ENCODE data around the gene TMEM131L.
"Not testable (repeated sequence)": the region's sequence is repeated elsewhere in the genome, so short reads cannot be mapped to it uniquely, and the experiment has no call there.

TMEM131L gene

GRCh38 chr4:153481478-153481877 is 15.3 kb downstream of the TMEM131L start:
- no peak for DNase-seq

DNA sequence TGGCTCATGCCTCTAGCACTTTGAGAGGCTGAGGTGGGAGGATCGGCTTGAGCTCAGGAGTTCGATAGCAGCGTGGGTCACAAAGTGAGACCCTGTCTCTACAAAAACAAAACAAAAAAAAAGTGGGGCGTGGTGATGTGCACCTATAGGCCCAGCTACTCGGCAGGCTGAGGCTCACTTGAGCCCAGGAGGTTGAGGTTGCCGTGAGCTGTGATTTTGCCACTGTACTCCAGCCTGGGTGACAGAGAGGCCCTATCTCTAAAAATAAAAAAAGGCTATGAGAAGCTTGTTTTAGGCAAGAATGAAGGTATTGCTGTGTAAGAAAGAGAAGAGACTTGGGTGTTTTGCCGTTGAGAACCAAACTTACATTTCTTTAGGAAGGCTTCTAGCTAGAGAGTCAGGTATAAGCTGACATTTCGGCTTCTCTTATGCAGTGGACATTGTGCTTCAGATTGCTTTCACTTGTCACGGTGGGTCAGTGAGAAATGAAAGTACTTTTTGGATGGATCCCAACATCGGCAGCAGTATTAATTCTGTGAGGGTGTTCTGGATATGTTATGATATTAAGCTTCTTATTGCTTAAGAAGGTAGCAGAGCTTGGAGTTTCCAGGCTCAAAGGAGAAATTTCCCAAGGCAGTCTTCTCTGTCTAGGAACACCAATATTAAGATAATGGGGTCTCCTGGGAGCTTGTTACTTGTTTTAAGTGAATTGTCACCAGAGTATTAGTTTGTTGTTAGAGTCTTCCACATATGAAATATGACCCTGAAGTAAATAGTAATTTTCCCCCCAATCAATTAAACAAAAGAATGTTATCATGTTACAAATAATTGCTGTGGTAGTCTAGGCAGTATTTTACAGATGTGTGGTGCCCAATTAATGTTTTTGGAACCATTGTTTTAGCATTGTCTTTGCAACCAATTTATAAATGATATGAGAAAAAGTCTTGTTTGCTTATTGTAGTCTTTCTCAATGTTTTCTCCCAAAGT is 17.6 kb downstream of the TMEM131L start:
- DNase-seq = no peak

DNA sequence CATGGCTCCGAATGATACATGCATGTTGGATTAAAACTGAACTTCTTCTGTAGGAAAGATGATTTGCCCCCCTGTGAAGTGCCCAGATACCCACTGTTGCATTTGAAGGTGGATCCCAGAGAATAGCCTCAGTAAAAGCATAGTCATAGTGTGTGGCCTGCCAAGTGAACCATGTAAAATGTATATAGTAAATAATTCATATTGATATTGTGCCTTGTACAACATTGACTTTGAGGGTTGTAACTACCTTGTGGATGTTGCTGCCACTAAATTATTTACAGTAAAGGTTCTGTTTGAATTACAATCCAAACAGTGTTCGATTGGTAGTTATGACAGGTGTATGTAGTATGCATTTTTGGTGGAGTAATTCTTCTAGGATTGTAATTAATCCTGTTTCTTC is 19.2 kb downstream of the TMEM131L start:
- DNase-seq = no peak

- DNase-seq = no peak
Measured at GRCh38 chr4:153485860-153486259, 19.7 kb downstream of the TMEM131L start.

DNA sequence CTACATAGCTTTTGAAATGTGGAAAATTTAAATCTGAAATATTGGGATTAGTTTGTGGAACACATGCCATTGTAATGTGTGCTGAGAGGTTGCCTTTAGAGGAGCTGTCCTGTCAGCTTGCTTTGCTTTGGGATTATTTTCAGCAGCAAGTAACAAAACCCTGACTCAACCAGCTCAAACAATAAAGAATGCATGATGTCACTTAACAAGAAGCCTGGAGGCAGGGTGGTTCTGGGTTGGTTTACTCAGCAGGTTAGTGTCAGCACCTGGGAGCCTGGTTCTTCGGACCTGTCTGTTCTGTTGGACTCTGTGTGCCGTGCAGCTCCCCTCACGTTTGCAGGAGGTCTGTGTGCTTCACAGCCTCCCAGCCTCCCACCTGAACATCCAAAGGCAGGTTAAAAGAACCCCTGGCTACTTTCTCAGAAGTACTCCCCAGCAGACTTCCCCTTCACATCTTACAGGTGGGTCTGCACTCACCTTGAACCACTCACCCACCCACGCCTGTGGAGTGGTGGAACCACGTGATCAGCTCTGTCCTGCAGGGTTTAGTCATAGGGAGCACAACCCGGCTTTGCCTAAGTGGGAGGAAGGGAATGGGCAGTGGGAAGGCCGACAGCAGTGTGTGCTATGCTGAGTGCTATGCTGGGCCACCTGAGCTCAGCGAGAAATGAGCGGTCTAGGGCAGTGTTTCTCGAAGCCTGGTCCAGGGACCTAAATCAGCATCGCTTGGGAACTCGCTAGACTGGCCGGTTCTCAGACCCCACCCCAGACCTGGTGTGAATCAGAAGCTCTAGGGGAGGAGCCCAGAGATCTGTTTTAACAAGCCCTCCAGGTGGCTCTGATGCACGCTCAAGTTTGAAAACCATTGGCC is 20.4 kb downstream of the TMEM131L start:
- DNase-seq = no peak

DNA sequence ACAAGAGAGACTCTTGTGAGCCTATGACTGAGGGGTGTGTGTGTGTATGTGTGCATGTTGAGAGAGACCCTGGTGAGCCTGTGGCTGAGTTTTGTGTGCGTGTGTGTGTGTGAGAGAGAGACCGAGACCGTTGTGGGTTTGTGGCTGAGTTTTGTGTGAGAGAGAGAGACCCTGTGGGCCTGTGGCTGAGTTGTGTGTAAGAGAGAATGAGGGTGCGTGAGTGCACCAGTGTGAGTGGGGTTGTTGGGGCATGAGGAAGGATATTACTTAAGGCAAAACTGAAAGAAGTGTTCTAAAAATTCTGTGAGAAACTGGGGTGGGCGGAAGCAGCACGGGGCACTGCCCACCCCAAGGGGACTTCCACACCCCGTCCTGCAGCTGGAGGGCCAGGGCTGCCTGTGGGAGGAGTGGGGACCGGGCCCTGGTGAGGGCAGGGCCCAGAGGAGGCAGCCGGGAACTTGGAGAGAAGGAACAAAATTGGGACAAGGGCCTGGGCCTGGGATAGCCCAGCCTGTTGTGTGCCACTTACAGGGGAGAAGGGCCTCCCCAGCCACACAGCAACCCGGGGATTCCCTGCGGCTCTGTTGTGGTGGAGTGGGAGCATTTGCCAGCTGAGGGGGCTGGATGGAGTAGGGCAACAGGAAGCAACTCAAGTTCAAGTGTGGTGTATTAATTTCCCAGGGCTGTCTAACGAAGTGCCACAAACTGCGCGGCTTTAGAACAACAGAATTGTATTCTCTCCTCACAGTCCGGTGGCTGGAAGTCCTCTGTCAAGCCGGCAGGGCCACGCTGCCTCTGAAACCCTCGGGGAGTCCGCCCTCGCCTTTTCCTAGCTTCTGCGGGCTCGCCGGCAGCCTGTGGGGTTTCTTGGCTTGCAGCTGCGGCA is 22.1 kb downstream of the TMEM131L start:
- DNase-seq = no peak

DNA sequence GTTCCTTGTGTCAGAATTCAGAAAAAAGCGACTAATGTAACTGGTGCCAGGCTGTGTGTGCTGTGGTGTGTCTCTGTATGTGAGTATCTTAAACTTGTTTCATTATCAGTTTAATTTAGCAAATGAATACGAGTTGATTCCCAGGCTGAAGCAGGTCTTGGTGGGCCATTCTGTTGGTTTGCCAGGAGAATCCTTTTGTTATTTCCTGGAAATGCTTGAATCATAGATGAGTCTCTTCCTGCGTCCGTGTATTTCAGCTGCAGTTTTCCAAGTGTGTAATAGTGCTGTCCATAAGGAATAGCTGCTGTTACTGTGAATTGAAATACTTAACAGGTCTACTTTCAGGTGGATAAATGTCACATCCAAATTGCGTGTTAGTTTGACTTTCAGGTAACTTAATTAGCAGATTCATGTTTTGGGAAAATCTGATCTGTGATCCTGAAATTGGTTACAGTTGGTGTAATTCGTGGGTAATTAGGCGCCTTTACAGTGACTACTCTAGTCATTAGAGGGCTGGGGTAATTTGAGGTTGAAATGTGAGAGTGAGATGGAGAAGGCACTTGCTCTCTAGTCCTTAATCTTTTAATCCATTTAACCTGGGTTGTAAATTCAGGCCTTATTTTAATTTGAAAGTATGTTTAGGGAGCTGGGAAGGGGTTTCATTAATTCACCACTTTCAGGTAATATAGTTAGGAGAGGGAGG is 23.8 kb downstream of the TMEM131L start:
- DNase-seq = no peak

- no peak for DNase-seq
Measured at GRCh38 chr4:153490985-153491483, 24.9 kb downstream of the TMEM131L start.

- peak; percentile 34 to 64 for DNase-seq
Measured at GRCh38 chr4:153494562-153494961, 28.4 kb downstream of the TMEM131L start.

DNA sequence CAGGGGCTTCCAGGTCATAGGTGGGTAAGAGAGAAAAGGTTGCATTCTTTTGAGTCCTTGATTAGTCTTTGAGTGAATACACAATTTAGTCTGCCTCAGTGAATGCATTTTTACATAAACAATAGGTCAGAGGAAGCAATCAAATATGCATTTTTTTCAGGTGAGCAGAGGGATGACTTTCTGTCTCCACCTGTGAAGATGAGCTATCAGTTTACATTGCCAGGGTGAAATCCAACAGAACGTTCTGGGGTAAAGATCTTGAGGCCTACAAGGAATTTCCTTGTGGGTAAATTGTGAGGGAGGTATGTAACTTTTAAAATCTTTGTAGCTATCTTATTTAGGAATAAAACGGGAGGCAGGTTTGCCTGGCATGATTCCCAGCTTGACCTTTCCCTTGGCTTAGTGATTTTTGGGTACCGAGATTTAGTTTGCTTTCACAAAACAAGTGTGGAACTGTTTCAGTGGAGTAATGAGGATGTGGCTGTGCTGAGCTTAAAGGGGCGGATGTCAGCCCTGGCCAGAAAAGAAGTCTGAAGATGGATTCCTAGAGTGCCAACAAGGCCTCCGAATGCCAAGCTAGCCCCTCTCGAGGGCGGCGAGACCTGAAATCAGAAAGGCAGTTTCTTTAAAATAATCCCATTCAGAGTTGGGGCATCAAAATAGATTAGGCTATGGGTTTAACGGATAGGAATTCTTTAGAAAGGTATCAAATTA is 29.5 kb downstream of the TMEM131L start:
- DNase-seq = no peak

GRCh38 chr4:153497091-153497531 is 31.0 kb downstream of the TMEM131L start:
- DNase-seq = no peak

GRCh38 chr4:153497988-153498967 is 32.1 kb downstream of the TMEM131L start:
- peak in 1 of 2 experiments; percentile 49 for DNase-seq

DNA sequence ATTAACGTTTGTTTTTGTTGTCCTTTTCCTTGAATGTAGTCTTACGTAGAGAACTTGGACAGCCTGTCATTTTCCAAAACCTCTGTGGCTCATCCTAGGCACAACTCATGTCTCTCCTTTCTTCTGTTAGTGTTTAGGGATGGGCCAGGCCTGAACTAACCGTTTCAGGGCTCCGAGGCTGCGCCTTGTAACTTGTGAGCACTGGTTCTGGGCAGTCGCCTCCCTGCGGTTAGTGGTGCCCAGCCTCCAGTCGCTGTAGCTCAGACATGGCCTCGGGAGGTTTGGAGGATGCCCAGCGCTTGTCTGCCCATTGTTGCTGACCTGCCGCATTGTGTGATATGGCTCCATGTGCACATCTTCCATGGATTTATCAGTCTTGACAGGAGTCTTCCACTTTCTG is 32.8 kb downstream of the TMEM131L start:
- DNase-seq = no peak

- no peak for DNase-seq
Measured at GRCh38 chr4:153501578-153501977, 35.4 kb downstream of the TMEM131L start.

DNA sequence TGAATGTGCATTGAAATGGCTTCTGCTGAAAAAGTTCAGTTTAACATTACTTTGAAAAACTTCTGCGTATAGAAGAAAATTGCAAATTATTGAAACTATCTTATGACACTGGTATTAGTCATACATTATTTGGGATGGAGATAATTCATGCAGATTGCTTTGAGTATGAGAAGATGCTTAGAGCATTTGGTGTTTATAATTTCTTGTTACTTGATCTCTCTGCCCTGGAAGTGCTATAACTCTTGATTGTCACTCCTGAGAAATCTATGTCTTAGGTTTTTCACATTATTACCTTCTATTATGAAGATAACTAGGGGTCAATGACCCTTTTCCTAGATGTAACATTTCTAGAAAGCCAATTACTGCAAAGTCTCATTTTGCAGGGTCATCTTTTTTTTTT is 36.4 kb downstream of the TMEM131L start:
- no peak for DNase-seq

DNA sequence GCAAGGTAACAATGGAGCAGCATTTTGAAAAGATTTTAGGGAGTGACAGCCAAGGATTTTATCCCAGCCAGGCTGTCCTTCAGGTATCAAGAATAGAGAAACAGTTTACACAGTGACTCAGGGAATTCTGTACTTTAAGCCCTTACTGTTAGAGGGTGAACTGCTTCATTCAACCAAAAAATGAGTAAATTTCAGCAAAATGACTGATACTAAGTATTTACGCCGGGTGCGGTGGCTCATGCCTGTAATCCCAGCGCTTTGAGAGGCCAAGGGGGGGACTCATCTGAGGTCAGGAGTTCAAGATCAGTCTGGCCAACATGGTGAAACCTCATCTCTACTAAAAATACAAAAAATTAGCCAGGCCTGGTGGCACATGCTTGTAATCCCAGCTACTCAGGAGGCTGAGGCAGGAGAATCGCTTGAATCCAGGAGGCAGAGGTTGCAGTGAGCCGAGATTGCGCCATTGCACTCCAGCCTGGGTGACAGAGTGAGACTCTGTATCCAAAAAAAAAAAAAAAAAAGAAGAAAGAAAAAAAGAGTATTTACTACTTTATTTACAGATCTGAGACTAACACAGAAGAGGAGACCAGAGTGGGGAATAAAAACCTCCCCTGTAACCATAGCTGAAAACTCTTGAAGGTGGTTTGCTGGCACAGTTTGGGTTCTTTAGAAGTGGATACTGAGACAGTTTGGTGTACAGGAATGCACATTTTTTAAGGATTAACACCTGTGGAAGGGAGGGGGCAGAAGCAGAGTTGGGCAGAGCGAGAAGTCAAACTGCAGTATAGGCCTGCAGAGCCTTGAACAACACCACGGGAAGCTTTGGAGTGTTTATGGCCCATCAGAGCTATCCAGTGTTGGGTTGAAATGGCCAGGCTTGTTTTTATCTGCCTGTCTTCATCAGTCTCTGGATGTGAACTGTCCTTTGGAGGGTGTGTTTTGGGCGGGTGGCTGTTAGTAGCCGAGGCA is 40.5 kb downstream of the TMEM131L start:
- DNase-seq = no peak

- peak; percentile 7 to 62 for DNase-seq
Measured at GRCh38 chr4:153507310-153508073, 41.3 kb downstream of the TMEM131L start.

DNA sequence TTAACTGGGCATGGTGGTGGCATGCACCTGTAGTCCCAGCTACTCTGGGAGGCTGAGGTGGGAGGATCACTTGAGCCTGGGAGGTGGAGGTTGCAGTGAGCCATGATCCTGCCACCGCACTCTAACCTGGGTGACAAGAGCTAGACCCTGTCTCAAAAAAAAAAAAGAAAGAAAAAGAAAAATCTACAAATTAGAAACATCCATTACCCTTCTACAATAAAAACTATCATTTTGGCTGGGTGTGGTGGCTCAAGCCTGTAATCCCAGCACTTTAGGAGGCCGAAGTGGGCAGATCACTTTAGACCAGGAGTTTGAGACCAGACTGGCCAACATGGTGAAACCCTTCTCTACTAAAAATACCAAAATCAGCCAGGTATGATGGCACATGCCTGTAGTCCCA is 43.1 kb downstream of the TMEM131L start:
- DNase-seq = not testable (repeated sequence)

All from NCI-H526 (cell line).